AG04450 (cell line): Measurements from ENCODE around the gene SCD5. TPM values are rescaled to one million over a fixed set of nuclear protein-coding genes. Genes with fewer than 3 reads are reported as not detected.

Source experiments
- CTCF ChIA-PET: fragments of 300-600, 350-600 bp; formaldehyde crosslinking; extraction: SDS; loops from one replicate; lab custom pipeline; 2022; ENCODE audit warnings: antibody characterized with exemption, inconsistent platforms; lab: Charles Lee
- POLR2A ChIA-PET: fragments of 350-600 bp; formaldehyde crosslinking; extraction: SDS; loops from one replicate; lab custom pipeline; 2021; ENCODE audit warnings: antibody characterized with exemption, inconsistent platforms; lab: Yijun Ruan, JAX
- DNase-seq: peaks from one replicate; pipeline ENCODE4 v3.0.0-alpha.2; 2011; ENCODE audit warnings: low read depth, low spot score
- H3K27ac ChIP-seq: one replicate; pipeline ENCODE4 v1.5.1; 2012; ENCODE audit warnings: low read depth, low read length, control low read depth
- H3K27me3 ChIP-seq: one replicate; pipeline ENCODE4 v1.6.0; 2012; ENCODE audit warnings: low read length; ENCODE audit not compliant: control insufficient read depth, insufficient read depth
- H3K4me3 ChIP-seq: 2 replicates; pipeline ENCODE4 v1.5.1; 2011; ENCODE audit warnings: mild to moderate bottlenecking, low read depth, low read length, control low read depth
- H3K9me3 ChIP-seq: 2 replicates; pipeline ENCODE4 v1.5.1; 2012; ENCODE audit warnings: low read length; ENCODE audit not compliant: control insufficient read depth, insufficient read depth
- polyA plus RNA-seq: library from polyadenylated mRNA; depleted of rRNA; stranded (reverse); fragments of >200 nt; gene quantifications from 2 replicates; pipeline ENCODE4 v1.2.3, GENCODE V29; 2011
- TF ChIP-seq, protein P1 (sequence below): IDR thresholded peaks from 2 replicates; pipeline ENCODE4 v1.5.1; 2011; ENCODE audit warnings: low read depth, low read length, control low read depth, inconsistent platforms

SCD5 gene
- polyA plus RNA-seq, 1 experiment, result 13.1 TPM

DNA sequence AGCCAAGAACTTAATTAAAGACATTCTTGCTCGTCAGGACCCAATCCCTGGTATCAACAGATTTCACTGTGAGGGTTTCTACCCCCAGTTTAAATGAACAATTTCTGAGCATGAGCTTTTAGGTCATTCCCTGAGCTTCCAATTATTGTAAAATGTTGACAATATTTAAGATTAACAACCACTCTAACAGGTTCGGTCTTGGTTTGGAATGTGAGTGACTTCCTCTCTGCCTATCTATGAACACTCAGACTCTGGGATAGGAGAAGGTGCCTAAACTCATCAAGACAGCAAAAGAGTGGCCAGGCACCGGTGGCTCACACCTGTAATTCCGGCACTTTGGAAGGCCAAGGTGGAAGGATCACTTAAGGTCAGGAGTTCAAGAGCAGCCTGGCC is 153.9 kb downstream of the SCD5 start:
- no peak overlapping the region for H3K4me3 ChIP-seq
- CTCF ChIA-PET, result no interaction called here
- TF ChIP-seq, protein P1, sequence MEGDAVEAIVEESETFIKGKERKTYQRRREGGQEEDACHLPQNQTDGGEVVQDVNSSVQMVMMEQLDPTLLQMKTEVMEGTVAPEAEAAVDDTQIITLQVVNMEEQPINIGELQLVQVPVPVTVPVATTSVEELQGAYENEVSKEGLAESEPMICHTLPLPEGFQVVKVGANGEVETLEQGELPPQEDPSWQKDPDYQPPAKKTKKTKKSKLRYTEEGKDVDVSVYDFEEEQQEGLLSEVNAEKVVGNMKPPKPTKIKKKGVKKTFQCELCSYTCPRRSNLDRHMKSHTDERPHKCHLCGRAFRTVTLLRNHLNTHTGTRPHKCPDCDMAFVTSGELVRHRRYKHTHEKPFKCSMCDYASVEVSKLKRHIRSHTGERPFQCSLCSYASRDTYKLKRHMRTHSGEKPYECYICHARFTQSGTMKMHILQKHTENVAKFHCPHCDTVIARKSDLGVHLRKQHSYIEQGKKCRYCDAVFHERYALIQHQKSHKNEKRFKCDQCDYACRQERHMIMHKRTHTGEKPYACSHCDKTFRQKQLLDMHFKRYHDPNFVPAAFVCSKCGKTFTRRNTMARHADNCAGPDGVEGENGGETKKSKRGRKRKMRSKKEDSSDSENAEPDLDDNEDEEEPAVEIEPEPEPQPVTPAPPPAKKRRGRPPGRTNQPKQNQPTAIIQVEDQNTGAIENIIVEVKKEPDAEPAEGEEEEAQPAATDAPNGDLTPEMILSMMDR, result no peak
- peaks cover 2% of the 10 kb centered on the region; the same call in 1 of the 2 replicates for H3K9me3 ChIP-seq
- no peak for DNase-seq
- H3K27me3 ChIP-seq, result peaks cover 2% of the 10 kb centered on the region
- no peak overlapping the region for H3K27ac ChIP-seq
- POLR2A ChIA-PET, result no interaction called here

DNA sequence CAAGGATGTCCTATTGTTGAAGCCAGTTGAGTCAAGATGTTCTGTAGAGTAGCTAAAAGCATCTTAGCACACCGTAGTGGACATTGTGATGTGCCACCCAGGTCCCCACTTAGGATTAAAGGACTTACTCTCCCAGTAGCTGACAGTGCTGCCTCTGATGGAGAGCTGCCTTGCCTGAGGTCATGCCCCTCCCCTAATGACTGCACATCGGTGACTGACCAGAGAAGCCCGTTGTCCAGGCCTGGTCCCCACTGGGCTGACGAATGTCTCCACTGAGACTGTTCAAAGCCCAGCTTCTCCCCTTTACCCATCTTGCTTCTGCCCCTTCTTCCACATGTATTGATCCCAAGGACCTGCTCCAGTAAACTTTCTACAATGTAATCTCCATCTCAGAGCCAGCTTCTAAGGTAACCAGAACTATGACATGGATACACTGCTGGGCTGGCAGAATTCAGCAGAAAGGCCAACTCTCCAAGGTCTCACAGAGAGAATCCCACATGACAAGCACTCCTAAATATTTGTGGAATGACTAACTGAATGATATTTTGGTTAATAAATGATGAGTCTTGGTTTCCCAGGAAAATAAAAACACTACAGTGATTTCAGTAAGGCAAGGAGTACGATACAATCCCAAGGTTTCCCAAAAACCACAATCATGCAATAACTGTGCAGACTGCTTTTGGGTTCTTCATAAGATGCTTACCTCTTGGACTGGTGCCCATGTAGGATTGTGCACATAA is 154.4 kb downstream of the SCD5 start:
- CTCF ChIA-PET, result no interaction called here
- H3K9me3 ChIP-seq, result peaks cover 3% of the 10 kb centered on the region; the same call in 1 of the 2 replicates

DNA sequence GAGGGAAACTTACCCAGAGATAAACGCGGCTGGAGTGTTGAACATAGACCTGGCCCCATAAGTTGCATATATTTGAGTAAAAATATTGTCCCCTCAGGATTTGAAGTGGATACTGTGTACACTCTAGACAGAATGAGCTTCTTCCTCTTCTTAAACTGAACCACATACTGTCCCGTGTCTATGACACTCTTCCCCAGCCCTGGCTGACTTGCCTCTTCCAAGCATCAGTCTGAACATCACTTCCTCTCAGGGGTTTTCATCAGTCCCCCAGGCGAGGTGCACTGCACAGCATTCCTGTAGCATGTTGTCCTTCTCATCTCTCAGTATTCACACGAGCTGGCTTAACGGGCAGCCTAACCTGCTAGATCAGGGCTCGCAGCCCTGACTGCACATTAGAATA is 156.3 kb downstream of the SCD5 start:
- H3K9me3 ChIP-seq, result peaks cover 3% of the 10 kb centered on the region; the same call in 1 of the 2 replicates
- TF ChIP-seq, protein P1, result no peak
- no peak overlapping the region for H3K4me3 ChIP-seq
- H3K27me3 ChIP-seq, result peaks cover 2% of the 10 kb centered on the region
- POLR2A ChIA-PET, result no interaction called here
- CTCF ChIA-PET, result interaction anchor here (0.6 kb wide), 1 partner anchor 136 kb away, joined by 6 read pairs; no protein-coding TSS in a partner anchor
- no peak overlapping the region for H3K27ac ChIP-seq
- no peak for DNase-seq

More for the DNA sequence above, 154.4 kb downstream of the SCD5 start:
- H3K27ac ChIP-seq, result no peak overlapping the region
- no peak overlapping the region for H3K4me3 ChIP-seq
- H3K27me3 ChIP-seq, result peaks cover 2% of the 10 kb centered on the region
- TF ChIP-seq, protein P1, result no peak
- POLR2A ChIA-PET, result no interaction called here
- no peak for DNase-seq

DNA sequence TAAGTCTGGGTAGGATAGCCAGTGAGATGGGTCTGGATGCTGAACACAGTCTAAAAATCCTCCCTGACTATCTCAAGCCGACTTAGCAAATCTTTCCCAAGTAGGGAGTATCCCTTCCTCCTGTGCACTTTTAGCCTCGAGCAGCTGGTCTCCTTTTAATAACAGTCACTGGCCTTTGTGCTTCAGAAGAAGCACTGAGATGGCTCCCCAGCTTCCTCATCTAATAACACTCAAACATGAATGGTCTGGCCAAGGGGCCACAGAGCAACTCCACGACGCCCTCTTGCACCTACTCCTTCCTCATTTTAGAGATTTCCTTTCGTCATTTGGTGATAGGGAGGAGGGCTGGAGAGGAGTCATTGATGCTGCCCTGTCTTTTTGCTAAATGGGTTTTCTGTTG is 158.1 kb downstream of the SCD5 start:
- ChIA-PET POLR2A (no interaction called here), CTCF (no interaction called here)
- TF ChIP-seq, protein P1, result no peak
- H3K4me3 ChIP-seq, result no peak overlapping the region
- peaks cover 3% of the 10 kb centered on the region; the same call in 1 of the 2 replicates for H3K9me3 ChIP-seq
- DNase-seq, result no peak
- no peak overlapping the region for H3K27ac ChIP-seq
- peaks cover 2% of the 10 kb centered on the region for H3K27me3 ChIP-seq

DNA sequence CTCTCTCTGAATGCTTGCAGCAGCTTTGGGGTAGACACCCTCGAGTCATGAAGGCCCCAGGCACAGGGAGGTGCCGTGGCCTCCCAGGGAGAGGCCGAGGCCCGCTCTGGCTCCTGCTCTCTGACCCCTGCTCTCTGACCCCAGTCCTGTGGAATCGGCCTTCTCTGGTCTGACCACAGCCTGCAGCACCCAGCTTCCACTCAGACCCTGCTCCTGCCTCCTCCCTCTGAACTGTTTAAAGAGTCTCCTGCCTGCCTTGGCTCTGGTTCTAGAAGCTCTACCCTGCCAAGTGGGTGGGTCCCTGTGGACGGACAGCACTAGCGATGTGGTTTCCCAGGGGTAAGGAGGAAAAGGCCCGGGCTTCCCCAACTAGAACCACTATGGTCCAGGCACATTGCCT is 158.6 kb downstream of the SCD5 start:
- H3K27ac ChIP-seq, result no peak overlapping the region
- H3K27me3 ChIP-seq, result peaks cover 2% of the 10 kb centered on the region
- H3K4me3 ChIP-seq, result no peak overlapping the region
- peaks cover 3% of the 10 kb centered on the region; the same call in 1 of the 2 replicates for H3K9me3 ChIP-seq
- ChIA-PET POLR2A (no interaction called here), CTCF (no interaction called here)
- TF ChIP-seq, protein P1, result no peak
- no peak for DNase-seq
